HG03354 (cell line): ENCODE results near the gene TNFRSF1A.
A peak's percentile ranks its signal among the peaks of the same experiment; 100 is the strongest.
"Not testable (repeated sequence)": the region's sequence is repeated elsewhere in the genome, so short reads cannot be mapped to it uniquely, and the experiment has no call there.

Experiments used
- ATAC-seq: cut with Tn5 transposase; IDR thresholded peaks from one replicate; pipeline ENCODE4 v1.9.1; 2021; ENCODE audit warnings: mild to moderate bottlenecking; ENCODE audit not compliant: unreplicated experiment, poor library complexity, severe bottlenecking

Gene TNFRSF1A

GRCh38 chr12:6340745-6341416 is 995 bp downstream of the TNFRSF1A start:
- no peak for ATAC-seq

- no peak for ATAC-seq
Observed at GRCh38 chr12:6340032-6340638, 1.7 kb downstream of the TNFRSF1A start.

GRCh38 chr12:6338955-6339354 is 2.9 kb downstream of the TNFRSF1A start:
- ATAC-seq, result no peak

- ATAC-seq, result not testable (repeated sequence)
Observed at GRCh38 chr12:6338536-6338935, 3.3 kb downstream of the TNFRSF1A start.

- no peak for ATAC-seq
Observed at GRCh38 chr12:6337958-6338433, 3.9 kb downstream of the TNFRSF1A start.

GRCh38 chr12:6336889-6337853 is 4.7 kb downstream of the TNFRSF1A start:
- ATAC-seq, result no peak

GRCh38 chr12:6336079-6336888 is 5.6 kb downstream of the TNFRSF1A start:
- ATAC-seq, result peak; percentile 42

- ATAC-seq, result peak; percentile 72
Observed at GRCh38 chr12:6335451-6336078, 6.3 kb downstream of the TNFRSF1A start.

- ATAC-seq, result no peak
Observed at GRCh38 chr12:6334940-6335450, 6.9 kb downstream of the TNFRSF1A start.

GRCh38 chr12:6334359-6334758 is 7.5 kb downstream of the TNFRSF1A start:
- no peak for ATAC-seq

GRCh38 chr12:6333566-6333965 is 8.3 kb downstream of the TNFRSF1A start:
- no peak for ATAC-seq

- ATAC-seq, result no peak
Observed at GRCh38 chr12:6333029-6333428, 8.8 kb downstream of the TNFRSF1A start.

GRCh38 chr12:6332459-6332858 is 9.4 kb downstream of the TNFRSF1A start:
- ATAC-seq, result no peak

GRCh38 chr12:6330999-6331714 is 10.7 kb downstream of the TNFRSF1A start:
- no peak for ATAC-seq

GRCh38 chr12:6330192-6330591 is 11.7 kb downstream of the TNFRSF1A start:
- peak; percentile 52 for ATAC-seq

GRCh38 chr12:6329703-6330064 is 12.2 kb downstream of the TNFRSF1A start:
- no peak for ATAC-seq

GRCh38 chr12:6328945-6329702 is 12.8 kb downstream of the TNFRSF1A start:
- ATAC-seq, result no peak
